ENCODE results near the gene ASTL. TPM values are rescaled to one million over a fixed set of nuclear protein-coding genes. Genes with fewer than 3 reads are reported as not detected.

ASTL gene
- total RNA-seq, 1 experiment from 2014 or later, result not detected

DNA sequence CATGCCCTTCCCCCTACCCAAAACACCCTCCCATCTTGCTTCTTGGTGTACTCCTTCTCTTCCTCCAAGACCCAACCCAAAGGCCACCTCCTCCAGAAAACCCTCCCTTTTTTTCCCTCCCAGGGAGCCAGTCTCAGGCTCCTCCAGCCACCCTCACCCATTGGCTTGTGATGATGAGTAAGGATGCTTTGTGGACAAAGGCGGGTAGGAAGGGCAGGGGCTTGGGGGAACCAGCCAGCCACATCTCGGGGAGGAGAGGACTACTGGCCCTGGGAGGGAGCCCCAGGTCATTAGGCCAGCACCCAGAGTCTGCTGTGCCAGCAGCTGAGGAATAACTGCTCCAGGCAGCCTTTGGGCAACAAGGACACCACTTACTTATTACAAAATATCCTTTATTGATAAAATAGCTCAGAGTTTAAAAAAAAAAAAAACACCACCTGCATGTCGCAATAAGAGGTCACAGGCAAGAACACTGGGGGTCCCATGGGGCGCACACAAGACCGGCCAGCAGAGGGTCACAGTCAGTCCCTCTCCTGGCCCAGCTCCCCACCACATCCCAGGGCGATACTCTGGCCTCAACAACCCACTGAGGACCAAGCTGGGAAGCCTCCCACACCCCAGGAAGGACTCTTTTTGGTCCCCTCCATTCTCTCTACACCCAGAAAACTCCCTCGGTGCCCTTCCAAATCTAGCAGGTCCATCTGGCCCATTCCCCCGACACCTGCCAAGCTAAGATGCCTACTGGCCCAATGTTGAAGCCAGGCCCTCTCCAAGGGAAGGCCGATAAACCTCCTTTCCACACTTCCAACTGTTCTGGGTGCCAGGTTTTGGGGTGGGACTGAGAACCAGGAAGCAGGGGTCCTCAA, 25.6 kb downstream of the ASTL start:
- Histone ChIP-seq H3K9me3 (ENCODE audit: low read length) (no peaks in the 10 kb centered on the region), H3K4me2 (ENCODE audit: low read length) (no peak overlapping the region), H3K4me3 (ENCODE audit: low read length) (no peak overlapping the region), H3K27me3 (ENCODE audit: low read length) (no peaks in the 10 kb centered on the region), H2AFZ (ENCODE audit: low read length) (no peak overlapping the region), H3K27ac (ENCODE audit: low read length) (no peak overlapping the region), H3F3A (ENCODE audit: low read length, unreplicated experiment) (no peaks in the 10 kb centered on the region), H3K9ac (ENCODE audit: low read length) (no peak overlapping the region), H3K36me3 (ENCODE audit: low read depth, low read length) (no peaks in the 10 kb centered on the region), H3K4me1 (ENCODE audit: insufficient read depth, low read length) (peaks cover 7% of the 10 kb centered on the region), H3K9me2 (replicated peaks; ENCODE audit: low read length) (no peaks in the 10 kb centered on the region), H4K20me1 (ENCODE audit: low read length) (no peaks in the 10 kb centered on the region), H3K79me2 (ENCODE audit: low read length) (no peaks in the 10 kb centered on the region)
- intact Hi-C loops (cut with micrococcal nuclease), result no loop called here
- CTCF ChIA-PET, result interaction anchor here (0.5 to 1.1 kb wide), 2 partner anchors 38 to 62 kb away, joined by 3 to 4 read pairs; no protein-coding TSS in a partner anchor
- TF ChIP-seq, protein P1, sequence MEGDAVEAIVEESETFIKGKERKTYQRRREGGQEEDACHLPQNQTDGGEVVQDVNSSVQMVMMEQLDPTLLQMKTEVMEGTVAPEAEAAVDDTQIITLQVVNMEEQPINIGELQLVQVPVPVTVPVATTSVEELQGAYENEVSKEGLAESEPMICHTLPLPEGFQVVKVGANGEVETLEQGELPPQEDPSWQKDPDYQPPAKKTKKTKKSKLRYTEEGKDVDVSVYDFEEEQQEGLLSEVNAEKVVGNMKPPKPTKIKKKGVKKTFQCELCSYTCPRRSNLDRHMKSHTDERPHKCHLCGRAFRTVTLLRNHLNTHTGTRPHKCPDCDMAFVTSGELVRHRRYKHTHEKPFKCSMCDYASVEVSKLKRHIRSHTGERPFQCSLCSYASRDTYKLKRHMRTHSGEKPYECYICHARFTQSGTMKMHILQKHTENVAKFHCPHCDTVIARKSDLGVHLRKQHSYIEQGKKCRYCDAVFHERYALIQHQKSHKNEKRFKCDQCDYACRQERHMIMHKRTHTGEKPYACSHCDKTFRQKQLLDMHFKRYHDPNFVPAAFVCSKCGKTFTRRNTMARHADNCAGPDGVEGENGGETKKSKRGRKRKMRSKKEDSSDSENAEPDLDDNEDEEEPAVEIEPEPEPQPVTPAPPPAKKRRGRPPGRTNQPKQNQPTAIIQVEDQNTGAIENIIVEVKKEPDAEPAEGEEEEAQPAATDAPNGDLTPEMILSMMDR (conservative IDR thresholded peaks at IDR 0.05; ENCODE audit: low read depth, low read length), result no peak
- TF ChIP-seq EZH2 (IDR thresholded peaks at IDR 0.05; ENCODE audit: low read length, unreplicated experiment) (no peak), EZH2phosphoT487 (IDR thresholded peaks at IDR 0.05; ENCODE audit: borderline replicate concordance, low read length) (no peak)
- POLR2A ChIA-PET (ENCODE audit: unreplicated experiment), result interaction anchor here (0.6 kb wide), 1 partner anchor 39 kb away, joined by 5 read pairs; no protein-coding TSS in a partner anchor
- no TSS peak for BruUV-seq (replicated peaks)
- ATAC-seq (no peak), DNase-seq (no peak)

DNA sequence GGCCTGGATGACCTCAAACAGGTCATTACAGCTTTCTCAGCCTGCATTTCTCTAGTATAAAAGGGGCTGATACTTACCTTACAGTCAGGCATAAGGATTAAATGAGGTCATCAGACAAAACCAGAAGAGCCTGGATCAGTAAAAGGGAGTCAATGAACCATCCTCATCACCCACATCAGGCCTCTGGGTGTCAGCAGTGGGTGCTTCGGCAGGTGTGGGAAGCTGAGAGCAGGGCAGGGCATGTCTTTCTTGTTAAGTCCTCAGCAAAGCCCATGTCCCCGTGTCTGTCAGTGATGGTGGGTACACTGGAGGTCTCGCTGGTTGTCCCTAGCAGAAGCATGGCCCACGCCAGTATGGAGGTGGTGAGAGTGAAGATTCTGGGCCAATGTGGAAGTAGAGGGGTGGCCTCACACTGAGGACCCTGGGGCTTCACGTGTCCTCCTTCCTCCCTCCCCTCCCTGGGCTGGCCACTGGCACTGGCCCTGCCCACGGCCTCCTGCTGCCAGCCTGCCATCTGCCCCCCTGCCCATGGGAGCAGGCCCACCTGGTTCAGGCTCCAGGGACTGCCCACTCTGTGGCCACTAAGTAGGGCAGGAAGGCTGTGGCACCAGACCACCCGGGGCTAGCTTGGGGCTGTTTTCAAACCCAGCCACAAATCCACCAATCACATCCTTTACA, 26.3 kb downstream of the ASTL start:
- Histone ChIP-seq H3K27me3 (ENCODE audit: low read length) (no peaks in the 10 kb centered on the region), H3K79me2 (ENCODE audit: low read length) (no peaks in the 10 kb centered on the region), H3K9me3 (ENCODE audit: low read length) (no peaks in the 10 kb centered on the region), H3F3A (ENCODE audit: low read length, unreplicated experiment) (no peaks in the 10 kb centered on the region), H3K4me1 (ENCODE audit: insufficient read depth, low read length) (no peaks in the 10 kb centered on the region), H3K9me2 (replicated peaks; ENCODE audit: low read length) (no peaks in the 10 kb centered on the region), H2AFZ (ENCODE audit: low read length) (no peak overlapping the region), H3K4me2 (ENCODE audit: low read length) (no peak overlapping the region), H3K27ac (ENCODE audit: low read length) (no peak overlapping the region), H3K36me3 (ENCODE audit: low read depth, low read length) (no peaks in the 10 kb centered on the region), H3K4me3 (ENCODE audit: low read length) (no peak overlapping the region), H3K9ac (ENCODE audit: low read length) (no peak overlapping the region), H4K20me1 (ENCODE audit: low read length) (no peaks in the 10 kb centered on the region)
- DNase-seq (no peak), ATAC-seq (no peak)
- intact Hi-C loops (cut with micrococcal nuclease), result no loop called here
- BruUV-seq (replicated peaks), result no TSS peak
- no peak for TF ChIP-seq EZH2 (IDR thresholded peaks at IDR 0.05; ENCODE audit: low read length, unreplicated experiment)
- no peak for TF ChIP-seq EZH2phosphoT487 (IDR thresholded peaks at IDR 0.05; ENCODE audit: borderline replicate concordance, low read length)
- TF ChIP-seq, protein P1 (conservative IDR thresholded peaks at IDR 0.05; ENCODE audit: low read depth, low read length), result no peak
- ChIA-PET CTCF (interaction anchor here (0.5 to 1.1 kb wide), 2 partner anchors 37 to 62 kb away, joined by 3 to 4 read pairs; no protein-coding TSS in a partner anchor), POLR2A (ENCODE audit: unreplicated experiment) (no interaction called here)

Data from PC-3 (cell line).